ENCODE results near the gene ENTPD6. TPM values are rescaled to one million over a fixed set of nuclear protein-coding genes. Genes with fewer than 3 reads are reported as not detected.
A peak's percentile ranks its signal among the peaks of the same experiment; 100 is the strongest.

The ENTPD6 gene
- total RNA-seq, 4 donors from 2014 or later = 163 to 261 (median 224) TPM

GRCh38 chr20:25273541-25274358 is 78.2 kb downstream of the ENTPD6 start:
- WGBS, 2 donors (ENCODE audit: low coverage in 1 of 2) = 80 to 83% methylated on average over 1 to 20 of the region's 20 CpGs
- Histone ChIP-seq H3K36me3 (peaks cover 0 to 65% (median 37%) of the 10 kb centered on the region in 4 donors), H3K27ac (peak overlapping the region; percentile 43 to 72 (median 57)), H3K4me1 (peaks cover 0 to 3% (median 1%) of the 10 kb centered on the region in 4 donors), H3K4me3 (no peak overlapping the region), H3K9me3 (no peaks in the 10 kb centered on the region), H3K27me3 (no peaks in the 10 kb centered on the region)
- peak; percentile 14 for DNase-seq
- peak in 1 of 3 donors; percentile 29 for TF ChIP-seq POLR2AphosphoS5 (IDR thresholded peaks at IDR 0.05)
- no peak for TF ChIP-seq POLR2A (IDR thresholded peaks at IDR 0.05)
- no peak for TF ChIP-seq CTCF (IDR thresholded peaks at IDR 0.05)
- peak; percentile 69 for TF ChIP-seq EP300 (IDR thresholded peaks at IDR 0.05; ENCODE audit: low read depth)
- in situ Hi-C loops (cut with MboI; ENCODE audit: low pct_ligation_motif_present in 1 of 4, low pct_unique_long_range_greater_than_20kb in 1 of 4, low sequenced_read_pairs in 3 of 4) (no loop called here), intact Hi-C loops (cut with DNase I; ENCODE audit: low total_unique reads) (no loop called here)

GRCh38 chr20:25274481-25274880 is 79.0 kb downstream of the ENTPD6 start:
- H3K36me3 ChIP-seq = peaks cover 0 to 67% (median 36%) of the 10 kb centered on the region in 4 donors
- no peak for TF ChIP-seq POLR2A (IDR thresholded peaks at IDR 0.05)
- TF ChIP-seq EP300 (IDR thresholded peaks at IDR 0.05; ENCODE audit: low read depth) = no peak
- TF ChIP-seq POLR2AphosphoS5 (IDR thresholded peaks at IDR 0.05) = no peak
- no peak for TF ChIP-seq CTCF (IDR thresholded peaks at IDR 0.05)
- peak overlapping the region; percentile 14 to 67 (median 26) for H3K27ac ChIP-seq
- intact Hi-C loops (cut with DNase I; ENCODE audit: low total_unique reads) = no loop called here
- H3K4me3 ChIP-seq = no peak overlapping the region
- no peaks in the 10 kb centered on the region for H3K27me3 ChIP-seq
- DNase-seq = peak; percentile 6
- peaks cover 0 to 6% (median 1%) of the 10 kb centered on the region in 4 donors for H3K4me1 ChIP-seq
- 95% methylated on average over 19 of the region's 20 CpGs; no CpG with 5 or more reads in 1 of the 2 donors for WGBS, 2 donors (ENCODE audit: low coverage in 1 of 2)
- in situ Hi-C loops (cut with MboI; ENCODE audit: low pct_ligation_motif_present in 1 of 4, low pct_unique_long_range_greater_than_20kb in 1 of 4, low sequenced_read_pairs in 3 of 4) = no loop called here
- no peaks in the 10 kb centered on the region for H3K9me3 ChIP-seq

GRCh38 chr20:25274891-25275812 is 79.6 kb downstream of the ENTPD6 start:
- 93 to 100% methylated on average over 3 to 31 of the region's 32 CpGs for WGBS, 2 donors (ENCODE audit: low coverage in 1 of 2)
- no peak for TF ChIP-seq POLR2AphosphoS5 (IDR thresholded peaks at IDR 0.05)
- TF ChIP-seq POLR2A (IDR thresholded peaks at IDR 0.05) = no peak
- no peak for TF ChIP-seq EP300 (IDR thresholded peaks at IDR 0.05; ENCODE audit: low read depth)
- no peak for TF ChIP-seq CTCF (IDR thresholded peaks at IDR 0.05)
- no peaks in the 10 kb centered on the region for H3K9me3 ChIP-seq
- in situ Hi-C loops (cut with MboI; ENCODE audit: low pct_ligation_motif_present in 1 of 4, low pct_unique_long_range_greater_than_20kb in 1 of 4, low sequenced_read_pairs in 3 of 4) = loop anchor here in 1 of 4 donors (25.0 kb wide), 1 partner anchor 88 kb away; the partner anchor contains the start of gene ENTPD6
- DNase-seq = peak; percentile 6
- peak overlapping the region; percentile 14 to 67 (median 26) for H3K27ac ChIP-seq
- H3K4me1 ChIP-seq = peaks cover 0 to 6% (median 1%) of the 10 kb centered on the region in 4 donors
- H3K4me3 ChIP-seq = no peak overlapping the region
- H3K27me3 ChIP-seq = no peaks in the 10 kb centered on the region
- H3K36me3 ChIP-seq = peaks cover 0 to 63% (median 34%) of the 10 kb centered on the region in 4 donors
- intact Hi-C loops (cut with DNase I; ENCODE audit: low total_unique reads) = no loop called here

Measured in transverse colon (tissue), 4 donors.